Liver (tissue), 3 donors: ENCODE measurements around the gene CCDC178.

Experiments used
- ATF3 ChIP-seq: IDR thresholded peaks from 2 replicates; pipeline ENCODE4 v1.6.1; 2016; ENCODE audit warnings: antibody characterized with exemption
- EGR1 ChIP-seq, 2 donors: IDR thresholded peaks; 2 replicates each; pipeline ENCODE4 v1.6.1; 2016 to 2018; ENCODE audit warnings: antibody characterized with exemption in 2 of 2, low read depth in 2 of 2
- FOXA1 ChIP-seq: IDR thresholded peaks from 2 replicates; pipeline ENCODE4 v1.6.1; 2016; ENCODE audit warnings: antibody characterized with exemption
- GABPA ChIP-seq, 2 donors: IDR thresholded peaks in 1 of 2; conservative IDR thresholded peaks in 1 of 2; 2 replicates each; pipeline ENCODE4 v1.6.1; 2016; ENCODE audit warnings: antibody characterized with exemption in 2 of 2, mild to moderate bottlenecking in 1 of 2, moderate library complexity in 1 of 2
- HNF4A ChIP-seq, 2 donors: conservative IDR thresholded peaks; 2 replicates each; pipeline ENCODE4 v1.6.1; 2016; ENCODE audit warnings: antibody characterized with exemption in 2 of 2, mild to moderate bottlenecking in 2 of 2
- HNF4G ChIP-seq: IDR thresholded peaks from 2 replicates; pipeline ENCODE4 v1.6.1; 2016; ENCODE audit warnings: antibody characterized with exemption
- JUND ChIP-seq, 2 donors: IDR thresholded peaks; 2 replicates each; pipeline ENCODE4 v1.6.1; 2016; ENCODE audit warnings: antibody characterized with exemption in 2 of 2
- MAX ChIP-seq: IDR thresholded peaks from 2 replicates; pipeline ENCODE4 v1.6.1; 2016; ENCODE audit warnings: antibody characterized with exemption
- RAD21 ChIP-seq, 2 donors: IDR thresholded peaks; 2 replicates each; pipeline ENCODE4 v1.6.1; 2016; ENCODE audit warnings: antibody characterized with exemption in 2 of 2, mild to moderate bottlenecking in 2 of 2
- TAF1 ChIP-seq: conservative IDR thresholded peaks from 2 replicates; pipeline ENCODE4 v1.6.1; 2016; ENCODE audit warnings: antibody characterized with exemption, mild to moderate bottlenecking
- ZBTB33 ChIP-seq: IDR thresholded peaks from 2 replicates; pipeline ENCODE4 v1.6.1; 2016; ENCODE audit warnings: antibody characterized with exemption
- TF ChIP-seq, protein P1 (sequence below): fragments of 150-350 bp; IDR thresholded peaks from 2 replicates; pipeline ENCODE4 v1.5.1; 2017; ENCODE audit warnings: improper control_type of control experiment, low read depth, low read length; ENCODE audit not compliant: missing input control
- TF ChIP-seq, protein P2 (sequence below): IDR thresholded peaks from 2 replicates; pipeline ENCODE4 v1.6.1; 2016; ENCODE audit warnings: antibody characterized with exemption, mild to moderate bottlenecking
- donor health status: healthy.
- donor health status: healthy.

- TF ChIP-seq, protein P1, sequence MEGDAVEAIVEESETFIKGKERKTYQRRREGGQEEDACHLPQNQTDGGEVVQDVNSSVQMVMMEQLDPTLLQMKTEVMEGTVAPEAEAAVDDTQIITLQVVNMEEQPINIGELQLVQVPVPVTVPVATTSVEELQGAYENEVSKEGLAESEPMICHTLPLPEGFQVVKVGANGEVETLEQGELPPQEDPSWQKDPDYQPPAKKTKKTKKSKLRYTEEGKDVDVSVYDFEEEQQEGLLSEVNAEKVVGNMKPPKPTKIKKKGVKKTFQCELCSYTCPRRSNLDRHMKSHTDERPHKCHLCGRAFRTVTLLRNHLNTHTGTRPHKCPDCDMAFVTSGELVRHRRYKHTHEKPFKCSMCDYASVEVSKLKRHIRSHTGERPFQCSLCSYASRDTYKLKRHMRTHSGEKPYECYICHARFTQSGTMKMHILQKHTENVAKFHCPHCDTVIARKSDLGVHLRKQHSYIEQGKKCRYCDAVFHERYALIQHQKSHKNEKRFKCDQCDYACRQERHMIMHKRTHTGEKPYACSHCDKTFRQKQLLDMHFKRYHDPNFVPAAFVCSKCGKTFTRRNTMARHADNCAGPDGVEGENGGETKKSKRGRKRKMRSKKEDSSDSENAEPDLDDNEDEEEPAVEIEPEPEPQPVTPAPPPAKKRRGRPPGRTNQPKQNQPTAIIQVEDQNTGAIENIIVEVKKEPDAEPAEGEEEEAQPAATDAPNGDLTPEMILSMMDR = no peak
- TF ChIP-seq TAF1 = no peak
- TF ChIP-seq ZBTB33 = no peak
- no peak for TF ChIP-seq EGR1 (IDR thresholded peaks at IDR 0.05; ENCODE audit: low read depth in 2 of 2)
- TF ChIP-seq, protein P2, sequence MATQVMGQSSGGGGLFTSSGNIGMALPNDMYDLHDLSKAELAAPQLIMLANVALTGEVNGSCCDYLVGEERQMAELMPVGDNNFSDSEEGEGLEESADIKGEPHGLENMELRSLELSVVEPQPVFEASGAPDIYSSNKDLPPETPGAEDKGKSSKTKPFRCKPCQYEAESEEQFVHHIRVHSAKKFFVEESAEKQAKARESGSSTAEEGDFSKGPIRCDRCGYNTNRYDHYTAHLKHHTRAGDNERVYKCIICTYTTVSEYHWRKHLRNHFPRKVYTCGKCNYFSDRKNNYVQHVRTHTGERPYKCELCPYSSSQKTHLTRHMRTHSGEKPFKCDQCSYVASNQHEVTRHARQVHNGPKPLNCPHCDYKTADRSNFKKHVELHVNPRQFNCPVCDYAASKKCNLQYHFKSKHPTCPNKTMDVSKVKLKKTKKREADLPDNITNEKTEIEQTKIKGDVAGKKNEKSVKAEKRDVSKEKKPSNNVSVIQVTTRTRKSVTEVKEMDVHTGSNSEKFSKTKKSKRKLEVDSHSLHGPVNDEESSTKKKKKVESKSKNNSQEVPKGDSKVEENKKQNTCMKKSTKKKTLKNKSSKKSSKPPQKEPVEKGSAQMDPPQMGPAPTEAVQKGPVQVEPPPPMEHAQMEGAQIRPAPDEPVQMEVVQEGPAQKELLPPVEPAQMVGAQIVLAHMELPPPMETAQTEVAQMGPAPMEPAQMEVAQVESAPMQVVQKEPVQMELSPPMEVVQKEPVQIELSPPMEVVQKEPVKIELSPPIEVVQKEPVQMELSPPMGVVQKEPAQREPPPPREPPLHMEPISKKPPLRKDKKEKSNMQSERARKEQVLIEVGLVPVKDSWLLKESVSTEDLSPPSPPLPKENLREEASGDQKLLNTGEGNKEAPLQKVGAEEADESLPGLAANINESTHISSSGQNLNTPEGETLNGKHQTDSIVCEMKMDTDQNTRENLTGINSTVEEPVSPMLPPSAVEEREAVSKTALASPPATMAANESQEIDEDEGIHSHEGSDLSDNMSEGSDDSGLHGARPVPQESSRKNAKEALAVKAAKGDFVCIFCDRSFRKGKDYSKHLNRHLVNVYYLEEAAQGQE = no peak
- TF ChIP-seq ATF3 = no peak
- TF ChIP-seq MAX = no peak
- no peak for TF ChIP-seq FOXA1
- no peak for TF ChIP-seq JUND (IDR thresholded peaks at IDR 0.05)
- no peak for TF ChIP-seq HNF4G
- no peak for TF ChIP-seq RAD21 (IDR thresholded peaks at IDR 0.05)
- TF ChIP-seq HNF4A (conservative IDR thresholded peaks at IDR 0.05) = no peak
- TF ChIP-seq GABPA (IDR thresholded peaks at IDR 0.05 in 1 of 2, conservative IDR thresholded peaks at IDR 0.05 in 1 of 2) = no peak
Measured at GRCh38 chr18:32899819-32900218, 540.7 kb downstream of the CCDC178 start.
